Breast epithelium (tissue), 4 donors: ENCODE results near the gene NECAP2. TPM values are rescaled to one million over a fixed set of nuclear protein-coding genes. Genes with fewer than 3 reads are reported as not detected.
A peak's percentile ranks its signal among the peaks of the same experiment; 100 is the strongest.

ENCODE experiments used
- DNase-seq, 2 donors: peaks; one replicate each; pipeline ENCODE4 v3.0.0-alpha.2; 2019; ENCODE audit warnings: low spot score in 2 of 2
- H3K27ac ChIP-seq, 2 donors: fragments of 200-600 bp; sonication (generic) in 1 of 2; one replicate each; pipeline ENCODE4 v1.5.1; 2016 to 2019; ENCODE audit warnings: mild to moderate bottlenecking in 1 of 2
- H3K27me3 ChIP-seq, 2 donors: fragments of 200-600 bp; sonication (generic) in 1 of 2; one replicate each; pipeline versions ENCODE4 v1.5.1 to v1.6.0; 2017 to 2019; ENCODE audit warnings: control low read depth in 1 of 2, mild to moderate bottlenecking in 1 of 2
- H3K36me3 ChIP-seq: fragments of 200-600 bp; one replicate; pipeline ENCODE4 v1.5.1; 2019
- H3K4me1 ChIP-seq, 2 donors: fragments of 200-600 bp; sonication (generic); one replicate each; pipeline ENCODE4 v1.5.1; 2016 to 2019; ENCODE audit warnings: control low read depth in 1 of 2
- H3K4me3 ChIP-seq, 3 donors: fragments of 200-600 bp; sonication (generic); 1 replicate in 2 of 3; 2 replicates in 1 of 3; pipeline ENCODE4 v1.5.1; 2016 to 2019; ENCODE audit warnings: mild to moderate bottlenecking in 3 of 3, moderate library complexity in 2 of 3
- H3K9me3 ChIP-seq, 2 donors: fragments of 200-600 bp; sonication (generic) in 1 of 2; one replicate each; pipeline ENCODE4 v1.5.1; 2016 to 2019; ENCODE audit warnings: control low read depth in 1 of 2
- CTCF ChIP-seq, 3 donors: fragments of 450-650 bp; IDR thresholded peaks; one replicate each; pipeline ENCODE4 v1.5.1; 2016 to 2017; ENCODE audit warnings: antibody characterized with exemption in 3 of 3, mild to moderate bottlenecking in 3 of 3, moderate library complexity in 3 of 3
- POLR2A ChIP-seq: fragments of 450-650 bp; IDR thresholded peaks from one replicate; pipeline ENCODE4 v1.6.1; 2016; ENCODE audit warnings: antibody characterized with exemption, mild to moderate bottlenecking, moderate library complexity
- POLR2AphosphoS5 ChIP-seq, 3 donors: sonication (generic); formaldehyde crosslinking; IDR thresholded peaks; one replicate each; pipeline ENCODE4 v1.6.1; 2017; ENCODE audit warnings: antibody characterized with exemption in 3 of 3
- intact Hi-C: fragments of 100-400 bp; cut with DNase I; formaldehyde crosslinking; loops from one replicate; pipeline ENCODE4 v1.15.1; 2023; ENCODE audit warnings: low total_unique reads
- total RNA-seq, 3 donors: library from RNA; depleted of rRNA; stranded (reverse); fragments of >200 nt; gene quantifications; one replicate each; pipeline ENCODE4 v1.1.0, GENCODE V29; 2016

NECAP2 gene, protein sequence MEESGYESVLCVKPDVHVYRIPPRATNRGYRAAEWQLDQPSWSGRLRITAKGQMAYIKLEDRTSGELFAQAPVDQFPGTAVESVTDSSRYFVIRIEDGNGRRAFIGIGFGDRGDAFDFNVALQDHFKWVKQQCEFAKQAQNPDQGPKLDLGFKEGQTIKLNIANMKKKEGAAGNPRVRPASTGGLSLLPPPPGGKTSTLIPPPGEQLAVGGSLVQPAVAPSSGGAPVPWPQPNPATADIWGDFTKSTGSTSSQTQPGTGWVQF
- 10 to 100 TPM; 61.2 to 64.0 (median 62.9) TPM for total RNA-seq

DNA sequence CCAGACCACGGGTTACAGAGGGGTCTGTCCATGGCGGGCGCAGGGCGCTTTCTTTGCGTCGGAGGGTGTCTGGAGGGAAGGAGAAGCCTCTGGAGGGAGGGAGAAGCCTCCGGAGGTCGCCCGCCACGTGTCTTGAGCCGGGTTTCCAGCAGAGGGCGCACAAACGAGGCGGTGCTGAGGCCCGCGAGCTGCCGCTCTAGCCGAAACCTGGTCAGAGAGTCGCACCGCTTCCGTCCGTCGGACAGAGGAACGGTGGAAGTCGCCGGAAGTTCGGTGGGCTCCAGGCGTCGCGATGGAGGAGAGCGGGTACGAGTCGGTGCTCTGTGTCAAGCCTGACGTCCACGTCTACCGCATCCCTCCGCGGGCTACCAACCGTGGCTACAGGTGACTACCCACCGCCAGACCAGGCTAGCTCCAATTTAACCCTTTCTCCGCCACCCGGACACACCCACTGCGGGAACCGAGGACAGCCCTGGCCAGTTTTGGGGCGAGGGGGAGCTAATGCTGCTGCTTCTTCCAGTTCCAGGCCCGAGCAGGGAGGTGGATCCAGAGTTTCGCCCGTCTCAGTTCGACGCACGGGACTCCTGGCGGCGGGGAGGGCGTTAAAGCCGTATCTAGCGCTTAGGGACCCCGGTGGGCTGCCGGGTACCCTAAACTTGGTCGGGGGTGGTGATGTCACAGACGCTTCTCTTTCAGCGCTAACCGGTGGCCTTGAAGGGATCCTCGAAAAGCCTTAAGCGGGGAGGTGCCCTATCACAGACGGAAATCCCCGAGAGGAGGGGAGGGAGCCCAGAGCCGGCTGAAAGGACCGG is at the start of gene NECAP2:
Gene NECAP2, plus strand, starts transcription at position 255 of the 812 bp plus-strand sequence. Its CDS starts 38 bp downstream, at position 293.
- Histone ChIP-seq H3K27me3 (no peaks in the 10 kb centered on the region), H3K36me3 (no peaks in the 10 kb centered on the region), H3K4me1 (peaks cover 0 to 6% of the 10 kb centered on the region in 2 donors), H3K27ac (peak within 1 kb of the TSS; percentile 81 to 92), H3K9me3 (no peaks in the 10 kb centered on the region), H3K4me3 (peak within 1 kb of the TSS; percentile 95 to 100 (median 97))
- TF ChIP-seq CTCF (IDR thresholded peaks at IDR 0.05) (peak; percentile 61 to 81 (median 81)), POLR2AphosphoS5 (IDR thresholded peaks at IDR 0.05) (peak; percentile 53 to 80 (median 71)), POLR2A (no peak)
- intact Hi-C loops: no loop called here
- DNase-seq: peak; percentile 76 to 91

GRCh38 chr1:16391411-16391810 is 49.1 kb upstream of the NECAP2 start:
- no peaks in the 10 kb centered on the region for H3K9me3 ChIP-seq
- H3K4me1 ChIP-seq: peaks cover 6% of the 10 kb centered on the region in 2 donors
- no peaks in the 10 kb centered on the region for H3K27me3 ChIP-seq
- no peak for DNase-seq
- intact Hi-C loops: no loop called here
- no peaks in the 10 kb centered on the region for H3K36me3 ChIP-seq
- TF ChIP-seq CTCF (IDR thresholded peaks at IDR 0.05): no peak
- TF ChIP-seq POLR2A: no peak
- no peak for TF ChIP-seq POLR2AphosphoS5 (IDR thresholded peaks at IDR 0.05)
- H3K4me3 ChIP-seq: no peak overlapping the region
- H3K27ac ChIP-seq: no peak overlapping the region

DNA sequence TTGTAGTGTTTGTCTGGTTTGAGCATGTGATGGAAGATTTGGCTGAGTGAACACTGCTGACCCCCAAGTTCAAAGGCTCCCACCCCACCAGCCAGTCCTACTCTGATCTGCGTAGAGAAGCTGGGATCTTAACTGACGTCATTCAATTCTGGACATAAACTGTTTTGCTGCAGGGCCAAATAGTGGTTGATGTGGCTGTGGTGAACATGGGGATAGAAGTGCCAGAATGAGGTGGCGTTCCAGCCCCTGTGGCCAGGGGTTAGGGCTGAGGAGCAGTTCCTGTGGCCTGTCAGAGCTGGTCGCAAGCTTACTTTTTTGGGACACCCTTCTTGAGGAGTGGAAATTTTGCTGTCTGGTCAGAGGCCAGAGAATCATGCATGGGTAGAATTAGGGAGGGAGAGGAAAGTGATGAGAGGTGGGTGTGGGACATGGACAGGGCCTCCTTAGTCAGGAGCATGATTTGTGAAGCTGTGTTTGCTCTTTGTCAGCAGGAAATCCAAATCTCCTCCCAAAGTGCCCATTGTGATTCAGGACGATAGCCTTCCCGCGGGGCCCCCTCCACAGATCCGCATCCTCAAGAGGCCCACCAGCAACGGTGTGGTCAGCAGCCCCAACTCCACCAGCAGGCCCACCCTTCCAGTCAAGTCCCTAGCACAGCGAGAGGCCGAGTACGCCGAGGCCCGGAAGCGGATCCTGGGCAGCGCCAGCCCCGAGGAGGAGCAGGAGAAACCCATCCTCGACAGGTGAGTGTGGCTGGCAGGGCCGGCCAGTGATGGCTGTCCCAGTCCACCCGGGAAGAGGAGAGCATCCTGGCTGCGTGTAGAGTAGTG is 47.6 kb upstream of the NECAP2 start:
- Histone ChIP-seq H3K4me1 (peaks cover 6 to 10% of the 10 kb centered on the region in 2 donors), H3K27ac (peak overlapping the region in 1 of 2 donors; percentile 13), H3K9me3 (no peaks in the 10 kb centered on the region), H3K36me3 (no peaks in the 10 kb centered on the region), H3K27me3 (no peaks in the 10 kb centered on the region), H3K4me3 (peak overlapping the region in 1 of 3 donors; percentile 36)
- no peak for DNase-seq
- TF ChIP-seq POLR2AphosphoS5 (IDR thresholded peaks at IDR 0.05): no peak
- TF ChIP-seq CTCF (IDR thresholded peaks at IDR 0.05): no peak
- no peak for TF ChIP-seq POLR2A
- intact Hi-C loops: no loop called here

DNA sequence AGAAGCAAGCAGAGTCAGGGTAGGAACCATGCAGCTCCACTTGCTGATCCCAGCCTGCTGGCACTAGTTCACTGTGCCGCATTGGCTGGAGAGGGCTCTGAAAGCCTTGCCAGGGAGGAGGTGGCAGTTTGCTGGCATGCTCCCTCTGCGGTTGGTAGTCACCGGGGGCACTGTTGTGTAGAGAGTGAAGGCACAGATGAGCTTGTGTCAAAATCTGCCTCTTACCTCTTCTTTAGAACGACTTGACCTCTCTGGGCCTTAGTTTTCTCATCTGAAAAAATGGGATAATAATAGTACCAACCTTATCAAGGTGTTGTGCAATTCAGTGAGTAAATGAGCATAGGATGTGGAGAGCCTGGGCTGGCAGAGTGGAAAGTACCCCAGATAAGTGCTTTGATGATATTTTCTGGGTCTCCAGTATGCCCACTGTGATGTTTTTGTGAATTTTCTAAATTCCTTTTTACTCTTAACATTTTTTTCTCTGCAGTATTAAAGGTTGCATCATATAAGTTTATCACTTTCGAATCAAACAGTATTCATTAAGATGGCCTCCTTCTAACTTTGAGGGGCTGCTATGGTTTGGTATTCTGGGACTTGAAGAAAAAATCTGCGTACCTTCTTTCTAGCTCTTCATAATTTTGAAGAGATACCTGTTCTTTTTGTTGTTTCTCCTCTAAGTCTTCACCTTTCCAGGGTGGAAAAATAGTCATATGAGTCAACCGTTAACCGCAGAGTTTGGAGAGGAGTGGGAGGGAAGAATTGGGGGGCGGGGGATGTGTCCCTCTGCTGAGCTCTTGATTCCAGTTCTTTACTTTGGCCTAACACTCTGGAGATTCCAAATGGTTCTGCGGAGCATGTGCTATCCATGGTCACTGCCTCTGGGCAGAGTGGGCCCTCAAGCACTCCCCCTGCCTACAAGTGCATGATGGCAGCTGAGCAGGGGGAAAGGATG is 46.7 kb upstream of the NECAP2 start:
- H3K36me3 ChIP-seq: no peaks in the 10 kb centered on the region
- peaks cover 6 to 10% of the 10 kb centered on the region in 2 donors for H3K4me1 ChIP-seq
- no peaks in the 10 kb centered on the region for H3K27me3 ChIP-seq
- peak in 1 of 2 donors; percentile 24 for DNase-seq
- H3K27ac ChIP-seq: peak overlapping the region in 1 of 2 donors; percentile 9
- peak overlapping the region in 1 of 3 donors; percentile 36 for H3K4me3 ChIP-seq
- intact Hi-C loops: no loop called here
- TF ChIP-seq CTCF (IDR thresholded peaks at IDR 0.05): no peak
- no peaks in the 10 kb centered on the region for H3K9me3 ChIP-seq
